Measurements from ENCODE around the gene TRAF3IP3. TPM values are rescaled to one million over a fixed set of nuclear protein-coding genes. Genes with fewer than 3 reads are reported as not detected.
A peak's percentile ranks its signal among the peaks of the same experiment; 100 is the strongest.

Gene TRAF3IP3
- polyA plus RNA-seq, 2 of the 4 experiments (the other 2 are of a cell fraction) = not detected

- peak; percentile 58 for TF ChIP-seq CTCF (IDR thresholded peaks at IDR 0.05)
- TF ChIP-seq BCL3 (IDR thresholded peaks at IDR 0.05) = 0 out of 3 replicates have a peak, but pooled peaks have one; percentile 60
- no peak for TF ChIP-seq CBX2 (IDR thresholded peaks at IDR 0.05; ENCODE audit: borderline replicate concordance, low read depth)
- 0 out of 2 replicates have a peak, but pooled peaks have one; percentile 37 for TF ChIP-seq HDAC2 (IDR thresholded peaks at IDR 0.05)
- TF ChIP-seq ELK1 (IDR thresholded peaks at IDR 0.05; ENCODE audit: low read depth, low read length) = no peak
- no peak for TF ChIP-seq NR3C1 (IDR thresholded peaks at IDR 0.05)
Measured at GRCh38 chr1:209827384-209828262, 71.8 kb downstream of the TRAF3IP3 start, which contains the start of gene UTP25 (continued).

- ChIA-PET CTCF (no interaction called here), POLR2A (no interaction called here)
- Histone ChIP-seq H3K4me3 (no peak overlapping the region), H3K4me2 (peak overlapping the region; percentile 76), H3K4me1 (peaks cover 33% of the 10 kb centered on the region), H3K9me3 (no peaks in the 10 kb centered on the region), H3K27ac (no peak overlapping the region)
- WGBS (ENCODE audit: missing lambda C conversion rate) = 80% methylated on average over 2 of the region's 2 CpGs
- DNase-seq (ENCODE audit: low read depth in 1 of 2, low spot score in 1 of 2) = no peak
- no peak for ATAC-seq
- TF ChIP-seq CTCF (IDR thresholded peaks at IDR 0.05) = no peak
- TF ChIP-seq EP300 (IDR thresholded peaks at IDR 0.05) = no peak
- TF ChIP-seq PBX3 (IDR thresholded peaks at IDR 0.05) = no peak
- TF ChIP-seq TFCP2L1 (CRISPR knock-in tag; IDR thresholded peaks at IDR 0.05) = no peak
- TF ChIP-seq HES2 (IDR thresholded peaks at IDR 0.05) = no peak
- TF ChIP-seq RNF2 (IDR thresholded peaks at IDR 0.05; ENCODE audit: borderline replicate concordance, low read depth) = no peak
- no peak for TF ChIP-seq CEBPB (IDR thresholded peaks at IDR 0.05)
- TF ChIP-seq USF2 (IDR thresholded peaks at IDR 0.05) = no peak
- no peak for TF ChIP-seq BCL3 (IDR thresholded peaks at IDR 0.05)
- TF ChIP-seq RCOR1 (IDR thresholded peaks at IDR 0.05; ENCODE audit: low read depth, low read length) = no peak
- no peak for TF ChIP-seq NFE2L2 (conservative IDR thresholded peaks at IDR 0.05; ENCODE audit: low read length)
- no peak for TF ChIP-seq ZC3H11A (IDR thresholded peaks at IDR 0.05)
- no peak for TF ChIP-seq FOSL2 (IDR thresholded peaks at IDR 0.05)
- TF ChIP-seq FOSL2 (CRISPR knock-in tag; IDR thresholded peaks at IDR 0.05) = no peak
- TF ChIP-seq RARB (CRISPR knock-in tag; IDR thresholded peaks at IDR 0.05) = no peak
- TF ChIP-seq KDM1A (IDR thresholded peaks at IDR 0.05; ENCODE audit: low read depth) = no peak
- no peak for FAIRE-seq
Measured at GRCh38 chr1:209829716-209830115, 73.9 kb downstream of the TRAF3IP3 start.

Data from A549 (cell line).